SU-DHL-6 (cell line): ENCODE measurements around the gene ABL2.

Experiments
- H2AFZ ChIP-seq: fragments of 200-600 bp; sonication (generic); 2 replicates; pipeline ENCODE4 v1.6.1; 2014; ENCODE audit warnings: low read depth, mild to moderate bottlenecking, moderate library complexity, mixed read lengths, antibody characterized with exemption, low read length; ENCODE audit not compliant: severe bottlenecking
- H3F3A ChIP-seq: fragments of 200-600 bp; shearing (Covaris generic); 2 replicates; pipeline ENCODE4 v1.6.0; 2016; ENCODE audit warnings: antibody characterized with exemption, mild to moderate bottlenecking; ENCODE audit not compliant: insufficient read depth
- H3K27ac ChIP-seq: fragments of 200-600 bp; sonication (generic); 2 replicates; pipeline ENCODE4 v1.5.1; 2016; ENCODE audit warnings: low read depth, mild to moderate bottlenecking, low read length, moderate library complexity, mixed read lengths
- H3K27me3 ChIP-seq: fragments of 200-600 bp; sonication (generic), shearing (Covaris generic); 2 replicates; pipeline ENCODE4 v1.6.0; 2014; ENCODE audit warnings: mild to moderate bottlenecking, low read length
- H3K36me3 ChIP-seq: fragments of 200-600 bp; sonication (generic); 2 replicates; pipeline ENCODE4 v1.6.1; 2014; ENCODE audit warnings: mild to moderate bottlenecking, low read length, mixed read lengths
- H3K4me2 ChIP-seq: fragments of 300-600, 200-600 bp; shearing (Covaris generic), sonication (generic); 2 replicates; pipeline ENCODE4 v1.6.0; 2014; ENCODE audit warnings: low read length, low read depth, mild to moderate bottlenecking; ENCODE audit not compliant: poor library complexity, severe bottlenecking
- H3K4me3 ChIP-seq: fragments of 200-600 bp; sonication (generic); 2 replicates; pipeline ENCODE4 v1.5.1; 2014; ENCODE audit warnings: antibody characterized with exemption, low read length, mild to moderate bottlenecking, mixed read lengths; ENCODE audit not compliant: insufficient read depth, poor library complexity, severe bottlenecking
- H3K79me2 ChIP-seq: fragments of 200-600 bp; sonication (generic); 2 replicates; pipeline ENCODE4 v1.6.1; 2014; ENCODE audit warnings: mild to moderate bottlenecking, low read length, moderate library complexity; ENCODE audit not compliant: insufficient read depth
- H3K9ac ChIP-seq: fragments of 200-600 bp; sonication (generic); 2 replicates; pipeline ENCODE4 v1.7.0; 2014; ENCODE audit warnings: mild to moderate bottlenecking, low read length
- H3K9me2 ChIP-seq: fragments of 200-600 bp; sonication (generic); replicated peaks from 2 replicates; pipeline ENCODE4 v1.6.1; 2014; ENCODE audit warnings: low read length; ENCODE audit not compliant: insufficient read depth
- H3K9me3 ChIP-seq: fragments of 200-600 bp; sonication (generic); 2 replicates; pipeline ENCODE4 v1.6.1; 2014; ENCODE audit warnings: low read length, mixed read lengths; ENCODE audit not compliant: insufficient read depth
- H4K20me1 ChIP-seq: fragments of 200-600 bp; sonication (generic); 2 replicates; pipeline ENCODE4 v1.6.1; 2014; ENCODE audit warnings: low read depth, mild to moderate bottlenecking, antibody characterized with exemption, low read length, moderate library complexity, mixed read lengths
- EZH2phosphoT487 ChIP-seq: fragments of 200-600 bp; sonication (generic), shearing (Covaris generic); conservative IDR thresholded peaks from 2 replicates; pipeline ENCODE4 v1.6.1; 2018; ENCODE audit warnings: mild to moderate bottlenecking, antibody characterized with exemption, low read length, moderate library complexity, mixed read lengths
- TF ChIP-seq, protein P1 (sequence below): fragments of 200-600 bp; sonication (generic); IDR thresholded peaks from one replicate; pipeline ENCODE4 v1.5.1; 2017; ENCODE audit warnings: antibody characterized with exemption, mild to moderate bottlenecking, low read length, moderate library complexity; ENCODE audit not compliant: insufficient read depth, poor library complexity, severe bottlenecking

Gene ABL2

DNA sequence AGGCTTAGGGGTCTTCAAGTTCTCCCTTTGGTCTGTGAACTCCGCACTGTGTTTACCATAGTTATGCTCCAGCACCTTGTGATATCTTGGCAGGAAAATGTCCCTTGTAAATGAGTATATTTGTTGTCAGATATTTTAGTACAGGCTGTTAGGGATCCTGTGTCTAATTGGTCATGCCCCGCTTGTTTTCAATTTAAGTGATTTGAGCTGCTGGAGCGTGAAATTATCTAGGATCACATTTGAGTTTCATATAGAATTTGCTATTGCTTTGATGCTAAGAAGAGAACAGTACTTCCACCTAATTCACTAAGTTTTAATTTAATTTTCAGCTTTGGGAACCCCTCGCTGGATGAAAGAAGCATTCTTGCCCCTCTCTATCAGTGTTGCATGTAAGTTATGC, 163.0 kb downstream of the ABL2 start:
- H3F3A ChIP-seq = no peaks in the 10 kb centered on the region
- no peaks in the 10 kb centered on the region for H3K79me2 ChIP-seq
- H2AFZ ChIP-seq = no peak overlapping the region
- TF ChIP-seq, protein P1, sequence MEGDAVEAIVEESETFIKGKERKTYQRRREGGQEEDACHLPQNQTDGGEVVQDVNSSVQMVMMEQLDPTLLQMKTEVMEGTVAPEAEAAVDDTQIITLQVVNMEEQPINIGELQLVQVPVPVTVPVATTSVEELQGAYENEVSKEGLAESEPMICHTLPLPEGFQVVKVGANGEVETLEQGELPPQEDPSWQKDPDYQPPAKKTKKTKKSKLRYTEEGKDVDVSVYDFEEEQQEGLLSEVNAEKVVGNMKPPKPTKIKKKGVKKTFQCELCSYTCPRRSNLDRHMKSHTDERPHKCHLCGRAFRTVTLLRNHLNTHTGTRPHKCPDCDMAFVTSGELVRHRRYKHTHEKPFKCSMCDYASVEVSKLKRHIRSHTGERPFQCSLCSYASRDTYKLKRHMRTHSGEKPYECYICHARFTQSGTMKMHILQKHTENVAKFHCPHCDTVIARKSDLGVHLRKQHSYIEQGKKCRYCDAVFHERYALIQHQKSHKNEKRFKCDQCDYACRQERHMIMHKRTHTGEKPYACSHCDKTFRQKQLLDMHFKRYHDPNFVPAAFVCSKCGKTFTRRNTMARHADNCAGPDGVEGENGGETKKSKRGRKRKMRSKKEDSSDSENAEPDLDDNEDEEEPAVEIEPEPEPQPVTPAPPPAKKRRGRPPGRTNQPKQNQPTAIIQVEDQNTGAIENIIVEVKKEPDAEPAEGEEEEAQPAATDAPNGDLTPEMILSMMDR = no peak
- TF ChIP-seq EZH2phosphoT487 = no peak
- H3K9me3 ChIP-seq = no peaks in the 10 kb centered on the region
- no peak overlapping the region for H3K27ac ChIP-seq
- no peaks in the 10 kb centered on the region for H3K9me2 ChIP-seq
- H3K4me2 ChIP-seq = no peak overlapping the region
- H3K9ac ChIP-seq = no peak overlapping the region
- H4K20me1 ChIP-seq = no peaks in the 10 kb centered on the region
- no peaks in the 10 kb centered on the region for H3K27me3 ChIP-seq
- no peaks in the 10 kb centered on the region for H3K36me3 ChIP-seq
- H3K4me3 ChIP-seq = no peak overlapping the region

DNA sequence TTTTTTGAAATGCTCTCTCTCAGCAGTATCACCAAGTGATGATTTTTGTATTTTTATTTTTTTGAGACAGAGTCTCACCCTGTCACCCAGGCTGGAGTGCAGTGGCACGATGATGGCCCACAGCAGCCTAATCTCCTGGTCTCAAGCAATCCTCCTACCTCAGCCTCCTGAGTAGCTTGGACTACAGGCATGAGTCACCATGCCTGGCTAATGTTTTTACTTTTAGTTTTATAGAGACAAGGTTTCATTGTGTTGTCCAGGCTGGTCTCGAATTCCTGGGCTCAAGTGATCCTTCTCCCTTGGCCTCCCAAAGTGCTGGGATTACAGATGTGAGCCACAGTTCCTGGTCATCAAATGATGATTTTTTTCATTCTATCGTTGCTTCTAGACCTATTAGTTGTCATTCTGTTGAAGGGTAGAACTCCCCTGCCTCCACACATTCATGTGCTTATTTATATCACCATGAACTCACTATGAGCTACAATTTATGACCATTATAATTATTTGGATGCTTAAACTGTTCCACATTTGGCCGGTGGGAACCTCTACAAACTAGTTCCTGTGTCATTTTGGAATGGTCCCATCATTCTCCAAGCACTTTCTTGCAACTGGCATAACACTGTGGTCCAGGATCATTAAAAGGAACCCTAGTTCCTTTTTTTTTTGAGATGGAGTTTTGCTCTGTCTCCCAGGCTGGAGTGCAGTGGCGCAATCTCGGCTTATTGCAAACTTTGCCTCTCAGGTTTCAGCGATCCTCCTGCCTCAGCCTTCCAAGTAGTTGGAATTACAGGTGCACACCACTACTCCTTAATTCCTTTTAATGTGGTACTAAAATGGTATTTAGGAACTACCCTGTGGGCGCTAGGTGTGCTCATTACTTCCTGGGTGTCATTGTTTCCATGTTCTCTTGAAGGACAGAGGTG, 167.9 kb downstream of the ABL2 start:
- H3K36me3 ChIP-seq = no peaks in the 10 kb centered on the region
- H2AFZ ChIP-seq = no peak overlapping the region
- no peak overlapping the region for H3K27ac ChIP-seq
- no peaks in the 10 kb centered on the region for H3K79me2 ChIP-seq
- H3K9me3 ChIP-seq = no peaks in the 10 kb centered on the region
- H3F3A ChIP-seq = no peaks in the 10 kb centered on the region
- no peaks in the 10 kb centered on the region for H4K20me1 ChIP-seq
- no peak overlapping the region for H3K4me2 ChIP-seq
- no peak overlapping the region for H3K9ac ChIP-seq
- H3K27me3 ChIP-seq = no peaks in the 10 kb centered on the region
- H3K9me2 ChIP-seq = no peaks in the 10 kb centered on the region
- H3K4me3 ChIP-seq = no peak overlapping the region
- no peak for TF ChIP-seq EZH2phosphoT487
- TF ChIP-seq, protein P1 = no peak

DNA sequence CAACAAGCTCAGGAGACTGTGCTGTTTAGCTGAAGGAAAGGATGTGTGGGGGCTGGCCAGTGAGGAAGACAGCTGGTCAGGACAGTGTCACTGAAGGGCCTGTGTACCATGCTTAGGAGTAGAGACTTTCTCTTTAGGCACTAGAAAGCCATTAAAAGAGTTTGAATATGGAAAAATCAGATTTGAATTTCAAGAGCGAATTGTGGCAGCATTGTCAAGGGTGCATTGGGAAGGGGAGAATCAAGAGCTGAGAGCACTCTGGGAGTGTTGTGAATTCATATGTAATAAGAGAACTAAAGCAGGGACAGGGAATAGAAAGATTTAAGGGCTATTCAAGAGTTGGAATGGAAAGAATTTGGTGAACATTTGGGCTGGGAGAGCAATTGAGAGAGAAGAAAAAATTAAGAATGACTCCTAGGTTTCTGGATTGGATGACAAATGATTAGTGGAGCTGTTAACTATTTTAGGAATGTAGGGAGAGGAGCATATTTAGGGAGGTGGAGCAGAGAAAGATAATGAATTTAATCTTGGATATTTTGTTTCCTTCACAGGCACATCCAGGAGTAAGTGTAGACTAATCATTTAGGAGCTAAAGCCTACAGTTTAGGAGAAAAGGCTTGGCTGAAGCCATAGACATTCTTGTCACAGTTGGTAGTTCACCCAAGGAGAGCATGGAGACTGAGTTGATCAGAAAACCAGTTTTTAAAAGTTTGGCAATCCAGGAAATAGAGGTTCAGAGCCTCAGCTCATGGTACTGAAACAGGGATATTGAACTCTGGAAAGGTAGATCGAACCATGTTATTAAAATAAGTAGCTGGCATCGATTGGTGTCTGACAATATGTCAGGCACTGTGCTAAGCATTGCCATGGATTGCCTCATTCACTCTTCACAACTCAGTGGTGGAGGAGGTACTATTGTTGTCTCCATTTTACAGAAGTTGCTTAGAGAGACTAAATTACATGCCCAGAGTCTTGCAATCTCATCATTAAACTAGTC, 170.7 kb downstream of the ABL2 start:
- TF ChIP-seq, protein P1 = no peak
- no peak for TF ChIP-seq EZH2phosphoT487
- Histone ChIP-seq H3K27me3 (no peaks in the 10 kb centered on the region), H3K9me2 (no peaks in the 10 kb centered on the region), H3K9me3 (no peaks in the 10 kb centered on the region), H3K4me2 (no peak overlapping the region), H3K79me2 (no peaks in the 10 kb centered on the region), H3K4me3 (no peak overlapping the region), H2AFZ (no peak overlapping the region), H3K27ac (no peak overlapping the region), H4K20me1 (no peaks in the 10 kb centered on the region), H3K9ac (no peak overlapping the region), H3K36me3 (no peaks in the 10 kb centered on the region), H3F3A (no peaks in the 10 kb centered on the region)
